B cell (primary cell): ENCODE results near the gene PGM5. TPM values are rescaled to one million over a fixed set of nuclear protein-coding genes. Genes with fewer than 3 reads are reported as not detected.

Source experiments
- ATAC-seq: fragments of 200-7000 bp; cut with Tn5 transposase; one replicate; pipeline ENCODE4 v1.10.0; 2021; ENCODE audit warnings: low read depth, mild to moderate bottlenecking, moderate number of reproducible peaks, moderate library complexity
- CTCF ChIA-PET: fragments of 350-600 bp; sonication (Branson Sonifier 250); formaldehyde crosslinking; loops from one replicate; lab custom pipeline; 2021; ENCODE audit warnings: antibody characterized with exemption, inconsistent platforms; lab: Charles Lee
- POLR2A ChIA-PET: fragments of 350-600 bp; sonication (Branson Sonifier 250); formaldehyde crosslinking; loops from one replicate; lab custom pipeline; 2021; ENCODE audit warnings: antibody characterized with exemption; lab: Charles Lee
- DNase-seq: peaks from one replicate; pipeline ENCODE4 v3.0.0; 2013
- H2AFZ ChIP-seq: 2 replicates; pipeline ENCODE4 v1.6.1; 2012; ENCODE audit warnings: mild to moderate bottlenecking, low read depth, low read length; ENCODE audit not compliant: insufficient read depth, poor library complexity, severe bottlenecking
- H3K27ac ChIP-seq, 2 donors: 1 replicate in 1 of 2; 2 replicates in 1 of 2; pipeline ENCODE4 v1.5.1; 2012 to 2013; ENCODE audit warnings: low read length in 2 of 2, mild to moderate bottlenecking in 2 of 2, moderate library complexity in 1 of 2
- H3K27me3 ChIP-seq, 4 experiments: fragments of 200-600 bp in 1 of 4; sonication (generic) in 1 of 4; replicated peaks in 1 of 4; 1 replicate in 2 of 4; 2 replicates in 2 of 4; pipeline versions ENCODE4 v1.6.1 to v1.7.0; 2013 to 2016; ENCODE audit warnings: low read length in 3 of 4, mild to moderate bottlenecking in 2 of 4, mixed read lengths in 1 of 4, moderate library complexity in 1 of 4; ENCODE audit not compliant: insufficient read depth in 4 of 4, control insufficient read depth in 3 of 4; ENCODE audit errors: control extremely low read depth in 1 of 4
- H3K36me3 ChIP-seq, 2 experiments: replicated peaks in 1 of 2; 1 replicate in 1 of 2; 2 replicates in 1 of 2; pipeline versions ENCODE4 v1.6.1 to v1.7.1; 2013; ENCODE audit warnings: low read length in 1 of 2; ENCODE audit not compliant: insufficient read depth in 2 of 2, control insufficient read depth in 1 of 2; ENCODE audit errors: control extremely low read depth in 1 of 2, extremely low read depth in 1 of 2
- H3K4me1 ChIP-seq, 2 donors: fragments of 200-600 bp in 1 of 2; sonication (generic) in 1 of 2; 1 replicate in 1 of 2; 2 replicates in 1 of 2; pipeline versions ENCODE4 v1.5.1 to v1.6.1; 2013 to 2017; ENCODE audit warnings: low read length in 2 of 2; ENCODE audit not compliant: control insufficient read depth in 2 of 2, insufficient read depth in 2 of 2
- H3K4me2 ChIP-seq: replicated peaks from 2 replicates; pipeline ENCODE3; 2012; ENCODE audit warnings: mild to moderate bottlenecking, low read depth, low read length; ENCODE audit not compliant: poor library complexity, severe bottlenecking
- H3K4me3 ChIP-seq, 5 experiments: fragments of 200-600 bp in 1 of 5; sonication (generic) in 1 of 5; 1 replicate in 3 of 5; 2 replicates in 2 of 5; pipeline versions ENCODE4 v1.5.1 to v1.7.0; 2011 to 2016; ENCODE audit warnings: low read length in 4 of 5, mild to moderate bottlenecking in 4 of 5, low read depth in 2 of 5, control low read depth in 1 of 5, moderate library complexity in 1 of 5; ENCODE audit not compliant: insufficient read depth in 1 of 5; ENCODE audit errors: control extremely low read depth in 1 of 5, extremely low read depth in 1 of 5
- H3K79me2 ChIP-seq: fragments of 200-600 bp; sonication (generic); one replicate; pipeline ENCODE4 v1.6.0; 2016; ENCODE audit warnings: low read length; ENCODE audit not compliant: control insufficient read depth, insufficient read depth
- H3K9ac ChIP-seq: fragments of 200-600 bp; sonication (generic); 2 replicates; pipeline ENCODE4 v1.6.1; 2017; ENCODE audit warnings: mild to moderate bottlenecking, low read length, moderate library complexity
- H3K9me3 ChIP-seq, 3 donors: one replicate each; pipeline versions ENCODE4 v1.6.1 to v1.7.1; 2013; ENCODE audit warnings: low read length in 2 of 3; ENCODE audit not compliant: control insufficient read depth in 2 of 3, insufficient read depth in 1 of 3; ENCODE audit errors: control extremely low read depth in 1 of 3
- H4K20me1 ChIP-seq: 2 replicates; pipeline ENCODE4 v1.6.0; 2012; ENCODE audit warnings: mild to moderate bottlenecking, low read length; ENCODE audit not compliant: insufficient read depth, control insufficient read depth, poor library complexity, severe bottlenecking
- H3K27ac Mint-ChIP-seq: one replicate; pipeline ENCODE4 v1.8.0; 2021; ENCODE audit warnings: mixed read lengths
- H3K27me3 Mint-ChIP-seq: one replicate; pipeline ENCODE4 v1.8.0; 2021; ENCODE audit warnings: mixed read lengths
- H3K4me1 Mint-ChIP-seq: one replicate; pipeline ENCODE4 v1.8.0; 2021; ENCODE audit warnings: mixed read lengths
- H3K4me3 Mint-ChIP-seq: one replicate; pipeline ENCODE4 v1.8.0; 2021; ENCODE audit warnings: mixed read lengths
- H3K9me3 Mint-ChIP-seq: one replicate; pipeline ENCODE4 v1.8.0; 2022; ENCODE audit warnings: mixed read lengths; ENCODE audit not compliant: insufficient read depth
- CTCF ChIP-seq: fragments of 200-600 bp; IDR thresholded peaks from one replicate; pipeline ENCODE4 v1.8.0; 2022; ENCODE audit warnings: antibody characterized with exemption, mild to moderate bottlenecking
- EZH2 ChIP-seq: IDR thresholded peaks from 2 replicates; pipeline ENCODE4 v1.6.1; 2012; ENCODE audit warnings: borderline replicate concordance, low read depth, mild to moderate bottlenecking, moderate library complexity, low read length; ENCODE audit not compliant: insufficient read depth, poor library complexity, severe bottlenecking
- WGBS: methylation state at CpG from one replicate; pipeline ENCODE4 v1.1.5; 2013; ENCODE audit warnings: missing lambda C conversion rate; ENCODE audit not compliant: insufficient coverage; 5-methylcytosine and 5-hydroxymethylcytosine counted together
- intact Hi-C: fragments of 100-400 bp; cut with micrococcal nuclease; formaldehyde crosslinking; loops from one replicate; pipeline ENCODE4 v1.10.0; 2022
- polyA plus RNA-seq: library from polyadenylated mRNA; depleted of rRNA; stranded (reverse); fragments of >200 nt; gene quantifications from 2 replicates; pipeline ENCODE4 v1.2.3, GENCODE V29; 2012
- total RNA-seq, 2 donors: library from RNA; stranded (reverse); fragments of 120-200 nt in 1 of 2; gene quantifications; 1 replicate in 1 of 2; 2 replicates in 1 of 2; pipeline versions ENCODE4 v1.2.3 to v1.2.4, GENCODE V29; 2013 to 2022

PGM5 gene
- total and polyA plus RNA-seq, 2 donors (not counting 1 experiment from before 2014, with no cell fraction given), result not detected

DNA sequence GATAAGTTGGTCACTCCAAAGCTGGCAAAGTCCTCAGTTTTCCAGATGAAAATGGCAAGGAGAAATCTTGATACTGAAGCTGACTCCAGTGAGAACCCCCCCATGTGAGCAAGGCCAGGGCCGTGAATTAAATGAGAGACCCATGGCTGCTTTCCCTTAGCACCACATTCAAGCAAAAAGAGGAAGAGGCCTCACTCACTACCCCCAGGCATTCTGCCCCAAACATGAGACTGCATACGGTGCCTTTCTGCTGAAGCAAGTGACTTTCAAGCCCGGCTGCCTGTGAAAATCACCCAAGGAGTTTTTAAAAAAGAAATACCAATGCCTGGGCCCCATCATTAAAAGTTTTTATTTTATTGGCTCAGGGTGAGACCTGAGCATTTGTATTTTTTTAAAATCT, 117.4 kb downstream of the PGM5 start:
- no peak overlapping the region for H3K9ac ChIP-seq
- no peaks in the 10 kb centered on the region for H3K9me3 ChIP-seq
- H3K4me1 ChIP-seq, result no peaks in the 10 kb centered on the region
- DNase-seq (no peak), ATAC-seq (no peak)
- POLR2A ChIA-PET, result no interaction called here
- no peaks in the 10 kb centered on the region for H4K20me1 ChIP-seq
- no peak overlapping the region for H3K4me3 ChIP-seq
- Mint-ChIP-seq H3K4me1 (no peaks in the 10 kb centered on the region), H3K4me3 (no peak overlapping the region), H3K9me3 (no peaks in the 10 kb centered on the region), H3K27ac (no peak overlapping the region), H3K27me3 (peaks cover 35% of the 10 kb centered on the region)
- H2AFZ ChIP-seq, result no peak overlapping the region
- 20% methylated on average over 1 of the region's 3 CpGs for WGBS
- intact Hi-C loops, result no loop called here
- H3K27ac ChIP-seq, result no peak overlapping the region
- H3K79me2 ChIP-seq, result no peaks in the 10 kb centered on the region
- CTCF ChIA-PET, result interaction anchor here (1.3 kb wide), 1 partner anchor 86 kb away, joined by 3 read pairs; no protein-coding TSS in a partner anchor
- peaks cover 0 to 4% (median 0%) of the 10 kb centered on the region in 4 experiments for H3K27me3 ChIP-seq
- TF ChIP-seq CTCF (no peak), EZH2 (no peak)
- H3K4me2 ChIP-seq, result no peak overlapping the region
- no peaks in the 10 kb centered on the region for H3K36me3 ChIP-seq

DNA sequence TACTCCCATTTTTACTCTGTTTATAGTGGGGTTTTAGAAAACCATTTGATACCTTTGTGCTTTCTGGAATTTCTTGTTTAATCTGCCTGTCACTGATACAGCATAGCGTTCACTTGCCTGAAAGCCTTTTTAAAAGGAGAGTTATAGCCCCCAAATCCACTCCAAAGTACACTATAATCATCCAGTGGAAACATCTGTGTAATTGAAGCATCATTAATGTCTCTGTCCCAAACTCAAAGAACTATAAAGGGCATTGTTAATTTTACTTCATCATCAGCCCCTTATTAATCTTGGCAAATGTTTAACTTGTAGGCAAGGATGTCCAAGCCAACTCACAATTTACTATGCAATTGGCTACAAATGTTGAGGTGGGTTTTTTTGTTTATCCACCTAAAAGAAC, 120.0 kb downstream of the PGM5 start:
- no CpG with 5 or more reads among the region's 1 CpG for WGBS
- no peak overlapping the region for H3K9ac ChIP-seq
- TF ChIP-seq EZH2 (no peak), CTCF (no peak)
- peaks cover 0 to 4% (median 1%) of the 10 kb centered on the region in 4 experiments for H3K27me3 ChIP-seq
- no peak for ATAC-seq
- H3K79me2 ChIP-seq, result no peaks in the 10 kb centered on the region
- Mint-ChIP-seq H3K4me3 (no peak overlapping the region), H3K27ac (no peak overlapping the region), H3K27me3 (peaks cover 38% of the 10 kb centered on the region), H3K4me1 (no peaks in the 10 kb centered on the region), H3K9me3 (no peaks in the 10 kb centered on the region)
- DNase-seq, result no peak
- no peak overlapping the region for H3K27ac ChIP-seq
- no peak overlapping the region for H2AFZ ChIP-seq
- POLR2A ChIA-PET, result no interaction called here
- H3K4me3 ChIP-seq, result no peak overlapping the region
- no peaks in the 10 kb centered on the region for H3K9me3 ChIP-seq
- H3K4me2 ChIP-seq, result no peak overlapping the region
- no peaks in the 10 kb centered on the region for H3K4me1 ChIP-seq
- no peaks in the 10 kb centered on the region for H3K36me3 ChIP-seq
- CTCF ChIA-PET, result no interaction called here
- no peaks in the 10 kb centered on the region for H4K20me1 ChIP-seq
- intact Hi-C loops, result no loop called here
